Esophagus muscularis mucosa (tissue), 4 donors: ENCODE results near the gene TULP3. TPM values are rescaled to one million over a fixed set of nuclear protein-coding genes. Genes with fewer than 3 reads are reported as not detected.

Experiments used
- DNase-seq: peaks from one replicate; pipeline ENCODE4 v3.0.0-alpha.2; 2017; ENCODE audit errors: extremely low spot score
- H3K27ac ChIP-seq, 4 donors: fragments of 200-600 bp; sonication (generic); replicated peaks in 1 of 4; 1 replicate in 3 of 4; 2 replicates in 1 of 4; pipeline ENCODE4 v1.5.1; 2016 to 2019; ENCODE audit warnings: mild to moderate bottlenecking in 1 of 4
- H3K27me3 ChIP-seq, 4 donors: fragments of 200-600 bp; sonication (generic); one replicate each; pipeline versions ENCODE4 v1.5.1 to v1.6.0; 2016 to 2019
- H3K36me3 ChIP-seq, 4 donors: fragments of 200-600 bp; sonication (generic); one replicate each; pipeline ENCODE4 v1.5.1; 2016 to 2019
- H3K4me1 ChIP-seq, 4 donors: fragments of 200-600 bp; sonication (generic); one replicate each; pipeline ENCODE4 v1.5.1; 2016 to 2019
- H3K4me3 ChIP-seq, 4 donors: fragments of 200-600 bp; sonication (generic); 1 replicate in 2 of 4; 2 replicates in 2 of 4; pipeline ENCODE4 v1.5.1; 2016 to 2019; ENCODE audit warnings: mild to moderate bottlenecking in 4 of 4, moderate library complexity in 1 of 4
- H3K9me3 ChIP-seq, 4 donors: fragments of 200-600 bp; sonication (generic); 1 replicate in 3 of 4; 2 replicates in 1 of 4; pipeline ENCODE4 v1.5.1; 2016 to 2019
- CTCF ChIP-seq, 3 experiments: fragments of 200-600 bp in 2 of 3; fragments of 450-650 bp in 1 of 3; sonication (generic) in 2 of 3; IDR thresholded peaks; one replicate each; pipeline ENCODE4 v1.5.1; 2017 to 2019; ENCODE audit warnings: antibody characterized with exemption in 3 of 3, mild to moderate bottlenecking in 2 of 3, moderate library complexity in 1 of 3
- EP300 ChIP-seq: sonication (generic); formaldehyde crosslinking; IDR thresholded peaks from one replicate; pipeline ENCODE4 v1.6.1; 2017; ENCODE audit warnings: antibody characterized with exemption
- POLR2A ChIP-seq: fragments of 450-650 bp; IDR thresholded peaks from one replicate; pipeline ENCODE4 v1.6.1; 2017; ENCODE audit warnings: antibody characterized with exemption, moderate library complexity, mild to moderate bottlenecking, low read depth
- POLR2AphosphoS5 ChIP-seq, 2 donors: sonication (generic); formaldehyde crosslinking; IDR thresholded peaks; one replicate each; pipeline ENCODE4 v1.6.1; 2017; ENCODE audit warnings: antibody characterized with exemption in 2 of 2
- WGBS: methylation state at CpG from one replicate; pipeline ENCODE4 v1.1.5; 2018; 5-methylcytosine and 5-hydroxymethylcytosine counted together
- intact Hi-C: fragments of 100-400 bp; cut with DNase I; formaldehyde crosslinking; loops from one replicate; pipeline ENCODE4 v1.15.1; 2023
- total RNA-seq, 4 donors: library from RNA; depleted of rRNA; stranded (reverse); fragments of >200 nt; gene quantifications; one replicate each; pipeline versions ENCODE4 v1.1.0 to v1.2.1, GENCODE V29; 2016

Gene TULP3
- total RNA-seq, 4 donors from 2014 or later: 19.1 to 35.7 (median 27.4) TPM

DNA sequence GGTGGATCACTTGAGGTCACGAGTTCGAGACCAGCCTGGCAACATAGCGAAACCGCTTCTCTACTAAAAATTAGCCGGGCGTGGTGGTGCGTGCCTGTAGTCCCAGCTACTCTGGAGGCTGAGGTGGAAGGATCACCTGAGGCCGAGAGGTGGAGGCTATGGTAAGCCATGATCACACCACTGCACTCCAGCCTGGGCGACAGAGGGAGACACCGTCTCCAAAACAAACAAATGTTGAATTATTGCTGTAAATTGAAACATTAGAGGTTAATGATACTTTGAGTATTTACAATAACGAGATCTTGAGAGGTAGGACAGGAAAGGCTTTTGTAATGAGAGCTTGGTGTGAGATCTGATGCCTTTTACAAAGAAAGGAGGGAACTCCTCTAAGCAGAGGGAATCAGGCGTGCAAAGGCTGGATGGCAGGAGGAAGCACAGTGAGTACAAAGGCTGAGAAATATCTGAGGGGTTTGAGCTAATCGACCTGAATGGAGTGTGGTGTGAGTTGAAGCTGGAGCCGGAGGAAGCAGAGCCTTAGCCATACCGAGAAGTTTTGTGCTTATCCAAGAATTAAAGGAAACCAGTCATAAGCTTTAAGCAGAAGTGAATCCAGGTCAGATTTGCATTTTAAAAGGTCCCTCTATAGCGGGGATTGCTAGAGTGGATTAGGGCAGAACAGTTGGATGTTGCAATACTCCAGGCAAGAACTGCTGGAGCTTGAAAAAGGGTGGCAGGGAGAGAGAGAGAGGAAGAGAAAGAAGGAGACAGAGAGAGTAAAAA, 12.5 kb upstream of the TULP3 start:
- Histone ChIP-seq H3K4me1 (peaks cover 6 to 27% (median 21%) of the 10 kb centered on the region in 4 donors), H3K27me3 (no peaks in the 10 kb centered on the region), H3K9me3 (no peaks in the 10 kb centered on the region), H3K36me3 (no peaks in the 10 kb centered on the region), H3K4me3 (peak overlapping the region; percentile 72 to 94 (median 91)), H3K27ac (peak overlapping the region; percentile 88 to 93 (median 90))
- TF ChIP-seq CTCF (IDR thresholded peaks at IDR 0.05) (no peak), EP300 (no peak), POLR2AphosphoS5 (IDR thresholded peaks at IDR 0.05) (no peak), POLR2A (no peak)
- WGBS: 27% methylated on average over 14 of the region's 16 CpGs
- no peak for DNase-seq
- intact Hi-C loops: no loop called here

GRCh38 chr12:2879853-2880252, 10.8 kb upstream of the TULP3 start:
- Histone ChIP-seq H3K36me3 (no peaks in the 10 kb centered on the region), H3K27ac (no peak overlapping the region), H3K4me3 (no peak overlapping the region), H3K27me3 (no peaks in the 10 kb centered on the region), H3K9me3 (no peaks in the 10 kb centered on the region), H3K4me1 (peaks cover 6 to 31% (median 21%) of the 10 kb centered on the region in 4 donors)
- no peak for TF ChIP-seq POLR2A
- no peak for TF ChIP-seq CTCF (IDR thresholded peaks at IDR 0.05)
- no peak for TF ChIP-seq EP300
- TF ChIP-seq POLR2AphosphoS5 (IDR thresholded peaks at IDR 0.05): no peak
- intact Hi-C loops: loop anchor here (10.0 kb wide), 1 partner anchor 155 kb away; no protein-coding TSS in a partner anchor
- no peak for DNase-seq
- 94% methylated on average over 3 of the region's 3 CpGs for WGBS

DNA sequence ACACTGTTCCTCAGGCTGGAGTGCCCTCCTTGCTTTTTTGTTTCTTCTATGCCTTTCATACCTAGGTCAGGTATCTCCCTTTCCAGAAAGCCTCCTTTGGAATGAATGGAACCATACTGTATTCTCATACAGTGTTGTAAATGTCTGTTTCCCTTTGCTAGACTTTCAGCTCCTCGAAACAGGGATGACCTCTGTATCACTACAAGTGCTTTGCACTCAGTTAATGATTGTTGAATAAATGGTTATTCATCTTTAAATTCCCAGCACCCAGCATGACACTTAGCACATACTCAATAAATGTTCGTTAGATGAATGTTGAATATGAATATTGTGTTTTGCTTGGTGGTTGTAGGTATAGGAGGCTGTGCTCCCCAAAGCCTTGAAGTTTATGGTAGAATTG, 5.9 kb upstream of the TULP3 start:
- intact Hi-C loops: loop anchor here (5.0 to 10.0 kb wide), 2 partner anchors 57 to 150 kb away; no protein-coding TSS in a partner anchor
- TF ChIP-seq EP300 (no peak), POLR2AphosphoS5 (IDR thresholded peaks at IDR 0.05) (no peak), POLR2A (no peak), CTCF (IDR thresholded peaks at IDR 0.05) (no peak)
- WGBS: 91% methylated on average over 2 of the region's 2 CpGs

GRCh38 chr12:2886768-2887450, 3.8 kb upstream of the TULP3 start:
- no peak overlapping the region for H3K4me3 ChIP-seq
- H3K27ac ChIP-seq: no peak overlapping the region
- H3K27me3 ChIP-seq: no peaks in the 10 kb centered on the region
- no peaks in the 10 kb centered on the region for H3K9me3 ChIP-seq
- peaks cover 8 to 22% (median 13%) of the 10 kb centered on the region in 4 donors for H3K4me1 ChIP-seq
- H3K36me3 ChIP-seq: peaks cover 0 to 21% (median 0%) of the 10 kb centered on the region in 4 donors
- no peak for TF ChIP-seq POLR2A
- no peak for TF ChIP-seq POLR2AphosphoS5 (IDR thresholded peaks at IDR 0.05)
- TF ChIP-seq CTCF (IDR thresholded peaks at IDR 0.05): no peak
- TF ChIP-seq EP300: no peak
- WGBS: 89% methylated on average over 10 of the region's 10 CpGs
- DNase-seq: no peak
- intact Hi-C loops: loop anchor here (5.0 to 10.0 kb wide), 2 partner anchors 55 to 148 kb away; no protein-coding TSS in a partner anchor

More for the DNA sequence above, 5.9 kb upstream of the TULP3 start:
- Histone ChIP-seq H3K9me3 (no peaks in the 10 kb centered on the region), H3K4me3 (no peak overlapping the region), H3K4me1 (peaks cover 0 to 10% (median 2%) of the 10 kb centered on the region in 4 donors), H3K27ac (no peak overlapping the region), H3K27me3 (no peaks in the 10 kb centered on the region), H3K36me3 (peaks cover 0 to 21% (median 0%) of the 10 kb centered on the region in 4 donors)
- DNase-seq: no peak
